ENCODE results near the gene AK2. TPM values are rescaled to one million over a fixed set of nuclear protein-coding genes. Genes with fewer than 3 reads are reported as not detected.
A peak's percentile ranks its signal among the peaks of the same experiment; 100 is the strongest.

AK2 gene
- total RNA-seq, 1 donor from 2014 or later: 94.6 TPM

- peaks cover 49% of the 10 kb centered on the region for H3K4me1 Mint-ChIP-seq (ENCODE audit: unreplicated experiment)
- no peaks in the 10 kb centered on the region for H3K36me3 Mint-ChIP-seq (ENCODE audit: unreplicated experiment)
- no peak for TF ChIP-seq CTCF (IDR thresholded peaks at IDR 0.05)
- H3K27me3 Mint-ChIP-seq (ENCODE audit: unreplicated experiment): no peaks in the 10 kb centered on the region
- H3K9me3 Mint-ChIP-seq (ENCODE audit: unreplicated experiment): no peaks in the 10 kb centered on the region
- H3K27ac Mint-ChIP-seq (ENCODE audit: unreplicated experiment): peak overlapping the region; percentile 91
- peak overlapping the region; percentile 15 for H3K4me3 Mint-ChIP-seq (ENCODE audit: unreplicated experiment)
- DNase-seq (ENCODE audit: extremely low spot score, unreplicated experiment): no peak
Observed at GRCh38 chr1:32991819-32992488, 44.7 kb downstream of the AK2 start.

GRCh38 chr1:32991386-32991785, 45.3 kb downstream of the AK2 start:
- Mint-ChIP-seq H3K4me1 (ENCODE audit: unreplicated experiment) (peaks cover 49% of the 10 kb centered on the region), H3K4me3 (ENCODE audit: unreplicated experiment) (no peak overlapping the region), H3K9me3 (ENCODE audit: unreplicated experiment) (no peaks in the 10 kb centered on the region), H3K27ac (ENCODE audit: unreplicated experiment) (peak overlapping the region; percentile 68), H3K27me3 (ENCODE audit: unreplicated experiment) (no peaks in the 10 kb centered on the region), H3K36me3 (ENCODE audit: unreplicated experiment) (no peaks in the 10 kb centered on the region)
- DNase-seq (ENCODE audit: extremely low spot score, unreplicated experiment): no peak
- TF ChIP-seq CTCF (IDR thresholded peaks at IDR 0.05): no peak

- no peak for TF ChIP-seq CTCF (IDR thresholded peaks at IDR 0.05)
- DNase-seq (ENCODE audit: extremely low spot score, unreplicated experiment): no peak
- H3K4me1 Mint-ChIP-seq (ENCODE audit: unreplicated experiment): peaks cover 49% of the 10 kb centered on the region
- no peaks in the 10 kb centered on the region for H3K27me3 Mint-ChIP-seq (ENCODE audit: unreplicated experiment)
- H3K27ac Mint-ChIP-seq (ENCODE audit: unreplicated experiment): peak overlapping the region; percentile 68
- H3K9me3 Mint-ChIP-seq (ENCODE audit: unreplicated experiment): no peaks in the 10 kb centered on the region
- H3K4me3 Mint-ChIP-seq (ENCODE audit: unreplicated experiment): peak overlapping the region; percentile 32
- H3K36me3 Mint-ChIP-seq (ENCODE audit: unreplicated experiment): no peaks in the 10 kb centered on the region
Observed at GRCh38 chr1:32990887-32991286, 45.8 kb downstream of the AK2 start.

- no peaks in the 10 kb centered on the region for H3K27me3 Mint-ChIP-seq (ENCODE audit: unreplicated experiment)
- TF ChIP-seq CTCF (IDR thresholded peaks at IDR 0.05): no peak
- H3K27ac Mint-ChIP-seq (ENCODE audit: unreplicated experiment): peak overlapping the region; percentile 90
- DNase-seq (ENCODE audit: extremely low spot score, unreplicated experiment): no peak
- peak overlapping the region; percentile 28 for H3K4me3 Mint-ChIP-seq (ENCODE audit: unreplicated experiment)
- no peaks in the 10 kb centered on the region for H3K36me3 Mint-ChIP-seq (ENCODE audit: unreplicated experiment)
- H3K4me1 Mint-ChIP-seq (ENCODE audit: unreplicated experiment): peaks cover 56% of the 10 kb centered on the region
- H3K9me3 Mint-ChIP-seq (ENCODE audit: unreplicated experiment): no peaks in the 10 kb centered on the region
Observed at GRCh38 chr1:32989160-32990050, 47.3 kb downstream of the AK2 start.

- Mint-ChIP-seq H3K4me3 (ENCODE audit: unreplicated experiment) (no peak overlapping the region), H3K36me3 (ENCODE audit: unreplicated experiment) (no peaks in the 10 kb centered on the region), H3K4me1 (ENCODE audit: unreplicated experiment) (peaks cover 56% of the 10 kb centered on the region), H3K27me3 (ENCODE audit: unreplicated experiment) (no peaks in the 10 kb centered on the region), H3K27ac (ENCODE audit: unreplicated experiment) (peak overlapping the region; percentile 90), H3K9me3 (ENCODE audit: unreplicated experiment) (no peaks in the 10 kb centered on the region)
- no peak for DNase-seq (ENCODE audit: extremely low spot score, unreplicated experiment)
- TF ChIP-seq CTCF (IDR thresholded peaks at IDR 0.05): no peak
Observed at GRCh38 chr1:32988665-32989064, 48.0 kb downstream of the AK2 start.
